Hepatocyte (in vitro differentiated cells): ENCODE data around the gene MAPK8.

Source experiments
- EZH2phosphoT487 ChIP-seq: fragments of 200-600 bp; sonication (generic); IDR thresholded peaks from one replicate; pipeline ENCODE4 v1.6.1; 2018; ENCODE audit warnings: antibody characterized with exemption, mild to moderate bottlenecking, low read depth, moderate library complexity; ENCODE audit not compliant: unreplicated experiment, severe bottlenecking
- TF ChIP-seq, protein P1 (sequence below): fragments of 200-600 bp; sonication (generic); IDR thresholded peaks from 2 replicates; pipeline ENCODE4 v1.5.1; 2016; ENCODE audit warnings: antibody characterized with exemption, mild to moderate bottlenecking; ENCODE audit not compliant: poor library complexity

DNA sequence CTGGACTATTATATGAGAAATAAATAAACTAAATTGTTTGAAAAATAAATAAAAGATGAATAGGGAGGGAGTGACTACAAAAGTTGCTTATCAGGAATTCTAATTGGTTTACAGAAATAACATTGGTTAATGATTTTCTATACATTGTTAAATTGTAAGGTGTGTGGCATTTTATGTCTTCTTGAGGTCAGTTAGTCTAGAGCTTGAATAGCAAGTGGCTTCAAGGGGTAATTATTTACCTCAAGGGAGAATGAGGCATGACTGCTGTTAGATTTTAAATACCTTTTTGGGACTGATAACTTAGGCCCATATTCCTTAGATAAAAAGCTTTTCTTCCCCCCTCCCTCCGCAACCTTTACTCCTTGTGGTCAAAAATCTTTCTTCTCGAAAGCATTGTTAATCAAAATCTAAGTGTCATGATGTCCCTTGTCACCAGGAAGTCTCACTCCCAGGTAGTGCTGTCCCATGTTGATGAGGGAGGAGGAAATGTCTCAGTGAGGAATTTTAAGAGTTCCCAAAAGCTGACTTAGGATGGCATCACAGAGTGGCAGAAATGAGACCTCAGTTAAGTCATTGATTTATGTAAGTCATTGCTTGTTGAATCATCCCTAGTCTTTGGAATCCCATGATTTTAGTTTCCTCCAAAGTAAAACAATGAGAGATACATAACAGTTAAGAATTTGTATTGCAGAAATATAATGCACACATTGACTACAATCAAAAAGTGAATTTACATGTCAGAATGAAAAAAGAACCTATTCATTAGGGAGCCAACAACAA lies 71.5 kb downstream of the MAPK8 start:
- TF ChIP-seq, protein P1, sequence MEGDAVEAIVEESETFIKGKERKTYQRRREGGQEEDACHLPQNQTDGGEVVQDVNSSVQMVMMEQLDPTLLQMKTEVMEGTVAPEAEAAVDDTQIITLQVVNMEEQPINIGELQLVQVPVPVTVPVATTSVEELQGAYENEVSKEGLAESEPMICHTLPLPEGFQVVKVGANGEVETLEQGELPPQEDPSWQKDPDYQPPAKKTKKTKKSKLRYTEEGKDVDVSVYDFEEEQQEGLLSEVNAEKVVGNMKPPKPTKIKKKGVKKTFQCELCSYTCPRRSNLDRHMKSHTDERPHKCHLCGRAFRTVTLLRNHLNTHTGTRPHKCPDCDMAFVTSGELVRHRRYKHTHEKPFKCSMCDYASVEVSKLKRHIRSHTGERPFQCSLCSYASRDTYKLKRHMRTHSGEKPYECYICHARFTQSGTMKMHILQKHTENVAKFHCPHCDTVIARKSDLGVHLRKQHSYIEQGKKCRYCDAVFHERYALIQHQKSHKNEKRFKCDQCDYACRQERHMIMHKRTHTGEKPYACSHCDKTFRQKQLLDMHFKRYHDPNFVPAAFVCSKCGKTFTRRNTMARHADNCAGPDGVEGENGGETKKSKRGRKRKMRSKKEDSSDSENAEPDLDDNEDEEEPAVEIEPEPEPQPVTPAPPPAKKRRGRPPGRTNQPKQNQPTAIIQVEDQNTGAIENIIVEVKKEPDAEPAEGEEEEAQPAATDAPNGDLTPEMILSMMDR: no peak
- TF ChIP-seq EZH2phosphoT487: no peak
